Activated CD8-positive, alpha-beta memory T cell treated with anti-CD3 and anti-CD28 coated beads for 4 hours (primary cell): ENCODE data around the gene VAV2.

ENCODE experiments used
- DNase-seq, 2 donors: peaks; one replicate each; pipeline ENCODE4 v3.0.0-alpha.2; 2020; ENCODE audit warnings: low read depth in 2 of 2

The VAV2 gene

DNA sequence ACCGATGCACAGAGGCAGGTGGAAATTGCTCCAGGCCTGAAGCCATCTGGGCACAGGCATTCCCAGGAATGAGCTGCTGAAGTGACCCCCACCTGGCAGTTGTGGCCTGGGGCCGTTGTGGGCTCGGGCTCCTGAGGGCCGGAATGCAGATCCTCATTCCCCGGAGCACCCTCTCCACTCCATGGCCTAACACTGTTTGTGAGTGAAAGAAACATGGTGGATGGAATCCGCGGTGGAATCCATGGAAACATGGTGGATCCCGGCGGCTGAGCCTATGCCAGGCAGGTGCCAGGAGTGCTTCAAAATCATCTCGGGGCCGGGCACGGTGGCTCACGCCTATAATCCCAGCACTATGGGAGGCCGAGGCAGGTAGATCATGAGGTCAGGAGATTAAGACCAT lies 250.4 kb downstream of the VAV2 start:
- no peak for DNase-seq

DNA sequence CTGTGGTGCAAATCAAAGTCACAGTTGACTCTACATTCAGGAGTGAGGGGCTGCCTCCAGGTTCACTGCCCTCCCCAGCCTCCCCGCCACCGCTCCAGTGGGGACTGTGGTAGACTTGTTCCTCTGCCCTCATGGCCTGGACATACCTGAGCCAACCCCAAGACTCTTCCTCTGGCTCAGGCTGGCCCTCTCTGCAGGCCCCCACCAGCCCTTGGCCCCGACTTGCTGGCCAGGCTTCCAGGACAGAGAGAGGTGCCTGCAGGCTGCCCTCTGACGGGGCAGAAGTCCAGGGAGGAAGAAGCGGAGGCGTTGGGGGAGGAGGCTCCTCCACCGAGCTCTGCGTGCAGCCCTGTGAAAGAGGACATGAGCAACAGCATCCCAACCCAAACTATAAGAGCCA lies 251.2 kb downstream of the VAV2 start:
- DNase-seq: no peak

DNA sequence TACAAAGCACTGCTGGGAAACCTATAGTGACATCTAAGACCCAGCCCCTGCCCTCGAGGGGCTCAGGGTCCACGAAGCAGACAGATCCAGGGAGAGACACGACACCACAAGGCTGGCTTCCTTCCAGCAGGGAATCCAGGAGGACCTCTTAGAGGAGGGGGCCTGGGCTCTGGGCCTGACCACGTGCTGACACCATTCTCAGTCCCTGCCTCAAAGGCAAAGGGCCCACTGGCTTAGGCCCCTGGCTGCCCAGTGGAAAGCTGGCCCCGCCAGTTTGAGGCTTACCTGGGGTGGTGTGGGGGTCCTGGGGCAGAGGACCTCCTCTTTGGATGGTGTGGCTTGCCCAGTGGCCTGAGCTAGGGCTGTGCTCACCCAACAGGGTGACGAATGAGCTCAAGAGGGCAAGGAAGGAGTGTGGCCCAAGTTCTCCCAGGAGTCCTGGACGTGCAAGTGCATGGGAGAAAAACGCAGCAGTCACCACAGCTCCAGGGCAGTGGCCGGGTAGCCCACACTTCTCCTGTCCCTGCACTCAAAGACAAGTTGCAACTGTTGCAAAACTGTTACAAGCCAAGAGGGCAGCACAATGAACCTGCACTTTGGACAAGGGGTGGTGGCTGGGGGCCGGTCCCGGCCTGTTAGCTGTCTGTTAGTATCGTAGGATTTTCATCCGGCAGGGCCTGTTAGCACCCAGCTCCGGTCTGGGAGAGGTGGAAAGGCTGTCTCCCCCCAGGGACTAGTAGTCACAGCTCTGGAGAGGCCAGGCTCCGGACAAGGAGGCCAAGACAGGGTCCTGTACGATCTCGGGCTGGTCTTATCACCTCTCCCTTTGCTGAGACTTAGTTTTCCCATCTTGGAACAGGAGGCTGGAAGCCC lies 252.5 kb downstream of the VAV2 start:
- no peak for DNase-seq

DNA sequence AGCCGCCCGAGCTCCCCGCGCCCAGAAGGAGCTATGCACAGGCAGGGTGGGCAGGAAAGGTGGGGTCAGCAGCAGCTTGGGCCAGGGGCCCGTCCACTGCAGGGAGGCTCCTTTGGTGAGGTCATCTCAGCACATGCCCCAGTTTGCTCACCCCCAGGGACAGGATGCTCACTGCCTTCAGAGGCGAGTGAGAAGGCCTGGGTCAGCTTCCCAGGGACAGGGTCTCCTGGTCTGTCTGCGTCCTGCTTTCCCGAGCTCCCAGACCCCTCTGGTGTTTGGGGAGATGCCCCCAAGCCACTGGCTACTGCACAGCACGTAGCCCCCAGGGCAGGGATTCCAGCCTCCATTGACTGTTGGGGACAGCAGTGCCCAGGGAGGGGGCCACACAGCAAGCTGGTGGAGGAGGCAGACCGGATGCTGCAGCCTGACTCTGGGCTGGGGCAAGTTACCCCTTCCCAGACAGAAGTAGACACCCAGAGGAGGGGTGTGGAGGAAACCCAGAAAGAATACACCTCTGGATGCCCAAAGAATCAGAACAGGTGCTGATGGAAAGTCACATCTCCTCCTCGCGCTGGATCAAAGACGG lies 253.4 kb downstream of the VAV2 start:
- DNase-seq: no peak

DNA sequence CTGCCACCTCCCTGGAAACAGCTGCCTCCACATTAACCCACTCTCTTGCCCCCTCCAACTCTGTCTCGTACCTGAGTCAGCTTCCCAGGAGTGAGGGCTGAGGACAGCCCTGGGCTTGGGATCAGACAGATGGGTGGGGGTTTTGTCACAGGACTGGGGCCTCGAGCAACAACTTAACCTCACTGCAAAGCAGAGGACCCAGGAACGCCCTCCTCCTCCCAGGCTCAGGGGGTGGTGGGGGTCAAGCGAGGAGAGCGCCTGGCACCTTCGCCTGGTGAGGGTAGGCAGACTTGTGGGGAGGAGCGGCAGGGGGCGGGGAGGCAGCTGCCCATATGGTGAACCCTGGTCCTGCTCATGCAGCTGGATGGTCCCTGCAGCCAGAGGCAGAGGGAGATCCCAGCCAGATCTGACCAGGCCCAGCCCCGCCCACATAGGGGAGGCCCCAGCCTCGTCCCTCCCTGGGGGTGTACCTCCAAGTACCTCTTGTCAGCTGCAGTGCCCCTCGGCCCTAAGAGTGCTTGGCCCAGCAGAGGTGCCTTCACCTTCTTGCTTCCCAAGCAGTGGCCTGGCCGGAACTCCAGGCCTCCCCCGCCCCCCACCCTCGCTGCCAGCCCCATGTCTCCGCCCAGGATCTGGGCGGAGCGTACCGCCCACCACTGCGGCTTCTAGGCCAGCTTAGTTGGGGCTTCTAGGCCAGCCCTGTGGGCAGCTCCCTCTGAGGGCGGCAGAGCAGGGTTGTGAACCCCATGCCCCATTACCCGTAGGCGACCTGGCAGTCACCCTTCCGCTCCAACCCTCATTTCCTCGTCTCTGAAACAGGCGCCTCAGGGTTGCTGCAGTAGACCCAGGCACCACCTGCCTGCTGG lies 254.1 kb downstream of the VAV2 start, which contains the start of gene SARDH:
Gene SARDH, minus strand, starts transcription at position 579 of the 866 bp plus-strand sequence. CDS start 4,179 bp downstream, outside the sequence.
- DNase-seq: peak; percentile 14 to 24

DNA sequence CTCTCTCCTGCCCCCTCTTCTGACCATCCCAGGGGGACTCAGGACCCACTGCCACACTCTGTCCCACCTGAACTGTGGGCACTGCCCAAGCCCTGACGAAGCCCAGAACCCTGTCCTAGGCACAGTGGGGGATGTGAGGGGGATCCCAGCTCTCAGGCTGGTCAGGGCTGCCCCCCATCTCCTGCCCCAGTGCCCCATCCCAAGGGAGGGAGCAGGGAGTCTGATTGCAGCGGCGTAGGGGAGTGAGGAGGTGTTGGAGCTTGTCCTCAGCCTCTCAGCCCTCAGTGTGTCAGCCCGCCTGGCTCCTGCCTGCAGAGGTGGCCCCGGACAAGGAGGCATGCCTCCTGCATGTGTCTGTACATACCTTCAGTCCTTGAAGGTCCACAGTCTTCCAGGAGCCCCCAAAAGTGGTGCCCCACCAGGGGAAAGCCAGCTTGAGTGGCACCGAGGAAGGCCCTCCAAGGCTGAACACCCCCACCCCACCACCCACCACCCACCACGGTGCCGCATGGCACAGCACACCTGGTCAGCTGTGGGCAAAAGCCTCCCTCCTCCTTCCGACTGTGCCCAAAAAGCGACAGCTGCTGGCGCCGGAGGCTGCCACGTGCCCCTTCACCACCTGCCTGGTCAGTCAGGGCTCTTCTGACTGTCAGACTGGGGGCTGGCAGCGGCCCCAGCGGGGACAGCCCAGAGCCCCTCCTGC lies 254.9 kb downstream of the VAV2 start:
- DNase-seq: no peak

DNA sequence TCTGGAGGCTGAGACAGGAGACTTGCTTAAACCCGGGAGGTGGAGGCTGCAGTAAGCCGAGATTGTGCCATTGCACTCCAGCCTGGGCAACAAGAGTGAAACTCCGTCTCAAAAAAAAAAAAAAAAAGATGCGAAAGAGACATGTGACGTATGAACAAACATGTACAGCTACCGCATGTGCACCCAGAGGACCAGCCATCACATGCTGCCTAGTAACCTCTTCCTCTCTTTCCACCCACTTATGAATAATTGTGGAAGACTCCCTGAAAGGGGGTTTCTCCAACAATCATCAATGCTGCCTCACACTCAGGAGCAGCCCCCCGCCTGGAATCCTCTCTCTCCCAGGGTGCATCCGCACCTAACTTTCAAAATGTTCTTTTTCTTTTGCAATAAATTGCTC lies 256.2 kb downstream of the VAV2 start:
- DNase-seq: no peak

DNA sequence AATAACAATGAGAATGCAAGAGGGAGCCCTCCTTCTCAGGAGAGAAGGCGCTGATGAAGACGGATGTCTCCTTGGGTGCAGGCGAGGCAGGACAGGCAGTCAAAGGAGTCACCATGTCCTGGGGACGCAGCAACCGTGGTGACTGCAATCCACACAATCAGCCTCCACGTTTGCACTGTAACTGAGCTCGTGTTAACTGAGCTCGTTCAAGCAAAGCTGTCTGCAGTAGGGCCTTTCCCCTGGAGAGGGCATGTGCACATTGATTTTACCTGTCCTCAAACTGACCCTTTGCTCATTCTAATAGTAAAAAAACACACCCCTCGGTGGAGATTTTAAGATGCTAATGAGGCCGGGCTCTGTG lies 256.7 kb downstream of the VAV2 start:
- no peak for DNase-seq

DNA sequence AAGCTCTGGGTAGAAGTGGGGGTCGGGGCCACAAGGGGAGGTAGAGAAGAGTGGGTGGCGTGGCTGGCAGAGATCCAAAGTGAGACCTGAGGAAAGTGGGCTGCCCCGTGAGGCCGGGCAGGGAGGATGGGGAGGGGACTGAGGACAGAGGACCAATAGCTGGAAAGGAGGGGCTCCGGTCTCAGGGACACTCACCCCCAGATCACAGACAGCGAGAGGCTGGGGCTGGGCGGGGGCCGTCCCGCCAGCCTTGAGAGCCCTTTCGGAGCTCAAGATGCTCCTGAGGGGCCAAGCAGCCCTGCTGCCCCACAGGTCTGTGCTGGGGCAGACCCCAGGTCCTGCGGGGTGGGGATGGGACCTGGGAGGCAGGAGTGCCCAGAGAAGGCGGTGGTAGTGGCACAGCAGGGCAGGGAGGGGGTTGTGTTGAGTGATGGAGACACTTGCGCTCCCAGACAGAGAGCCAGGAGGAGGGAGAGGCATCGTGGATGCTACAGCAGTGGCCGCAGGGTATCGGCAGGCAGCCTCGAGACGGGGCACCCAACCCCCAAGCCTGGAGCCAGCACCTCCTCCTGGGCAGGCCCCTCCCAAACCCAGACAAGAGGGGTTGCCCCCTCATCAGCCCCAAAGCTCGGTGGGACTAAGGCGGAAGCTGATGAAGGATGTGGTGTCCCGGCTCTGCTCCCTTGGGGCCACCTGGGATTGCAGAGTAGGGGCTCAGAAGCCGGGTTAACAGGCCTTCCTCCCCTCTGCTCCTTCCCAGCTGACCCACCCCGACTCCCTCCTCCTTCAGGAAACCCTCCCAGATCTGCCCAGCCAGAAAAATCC lies 257.3 kb downstream of the VAV2 start:
- no peak for DNase-seq

DNA sequence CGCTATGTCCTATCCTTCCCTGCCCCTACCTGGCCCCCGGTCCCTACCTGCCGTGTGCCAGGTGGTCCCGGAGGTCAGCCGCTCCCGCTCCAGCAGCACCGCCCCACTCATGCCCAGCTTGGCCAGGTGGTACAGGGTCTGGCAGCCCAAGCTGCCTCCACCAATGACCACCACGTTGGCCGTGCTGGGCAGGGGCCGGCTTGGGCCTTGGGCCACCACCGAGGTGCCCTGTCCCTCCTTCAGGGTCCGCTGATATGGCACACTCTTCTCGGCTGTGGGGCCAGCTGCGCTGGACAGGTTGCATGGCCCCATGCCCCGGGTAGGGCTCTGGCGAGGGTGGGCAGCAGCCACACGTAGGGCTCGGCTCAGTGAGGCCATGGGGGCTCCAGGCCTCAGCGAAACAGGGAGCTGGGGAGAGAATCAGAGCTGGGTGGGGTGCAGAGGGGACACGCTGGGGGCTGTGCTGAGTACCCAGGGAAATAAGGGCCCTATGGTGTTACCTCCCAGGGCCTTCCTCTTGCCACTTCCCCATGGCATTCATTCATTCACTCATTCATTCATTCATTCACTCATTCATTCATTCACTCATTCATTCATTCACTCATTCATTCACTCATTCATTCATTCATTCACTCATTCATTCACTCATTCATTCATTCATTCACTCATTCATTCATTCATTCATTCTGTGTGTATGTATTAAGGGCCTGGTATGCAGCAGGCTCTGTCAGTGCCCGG lies 258.2 kb downstream of the VAV2 start:
- DNase-seq: no peak

DNA sequence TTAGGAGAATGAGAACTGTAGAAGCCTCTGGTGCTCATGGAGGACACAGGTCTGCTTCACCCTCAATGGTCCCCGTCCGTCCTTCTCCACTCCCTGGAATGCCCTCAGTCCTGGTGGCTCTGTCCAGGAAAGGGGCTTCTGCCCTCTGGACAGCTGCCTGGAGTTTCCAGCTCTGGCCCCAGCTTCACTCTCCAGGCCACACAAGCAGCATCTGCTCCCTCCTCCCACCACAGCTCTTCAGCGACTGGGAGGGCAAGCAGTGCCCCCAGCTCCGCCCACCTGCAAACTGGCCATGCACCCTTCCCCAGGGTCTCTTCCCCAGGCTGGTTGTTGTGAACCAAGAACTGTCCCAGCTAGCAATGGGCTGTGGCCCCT lies 258.7 kb downstream of the VAV2 start:
- no peak for DNase-seq

DNA sequence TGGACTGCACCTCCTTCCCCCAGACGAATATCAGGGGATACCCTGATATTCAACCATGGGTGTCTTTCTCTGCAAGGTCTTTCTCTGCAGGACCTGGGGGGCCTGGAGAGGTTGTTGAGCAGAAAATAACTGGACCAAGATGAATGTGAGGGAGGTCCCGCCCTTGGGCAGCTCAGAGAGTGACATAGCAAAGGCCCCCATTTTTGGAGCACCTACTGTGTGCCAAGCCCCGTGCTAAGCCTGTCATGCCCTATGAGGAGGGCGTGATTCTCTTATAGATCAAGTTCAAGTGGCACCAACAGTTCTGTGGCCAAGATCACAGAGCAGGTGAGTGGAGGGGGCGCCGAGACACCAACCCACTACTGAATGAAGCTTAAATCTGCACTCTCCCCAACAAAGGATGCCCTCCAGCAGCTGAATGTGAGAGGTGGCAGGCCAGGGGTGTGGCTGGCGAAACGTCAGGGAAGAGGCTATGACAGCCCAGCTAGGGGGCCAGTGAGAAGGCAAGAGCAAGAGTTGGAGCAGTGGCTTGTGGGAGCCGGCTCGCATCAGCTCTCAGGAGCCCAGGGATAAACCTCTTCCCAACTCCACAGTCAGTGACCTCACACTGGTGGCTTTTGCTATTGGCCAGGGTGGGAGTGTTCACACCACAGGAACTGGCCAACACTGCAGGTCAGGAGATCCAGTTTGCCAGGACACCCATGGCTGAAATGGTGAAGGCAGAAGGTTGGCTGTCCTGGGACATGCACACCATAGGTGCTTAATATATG lies 259.3 kb downstream of the VAV2 start:
- DNase-seq: no peak

DNA sequence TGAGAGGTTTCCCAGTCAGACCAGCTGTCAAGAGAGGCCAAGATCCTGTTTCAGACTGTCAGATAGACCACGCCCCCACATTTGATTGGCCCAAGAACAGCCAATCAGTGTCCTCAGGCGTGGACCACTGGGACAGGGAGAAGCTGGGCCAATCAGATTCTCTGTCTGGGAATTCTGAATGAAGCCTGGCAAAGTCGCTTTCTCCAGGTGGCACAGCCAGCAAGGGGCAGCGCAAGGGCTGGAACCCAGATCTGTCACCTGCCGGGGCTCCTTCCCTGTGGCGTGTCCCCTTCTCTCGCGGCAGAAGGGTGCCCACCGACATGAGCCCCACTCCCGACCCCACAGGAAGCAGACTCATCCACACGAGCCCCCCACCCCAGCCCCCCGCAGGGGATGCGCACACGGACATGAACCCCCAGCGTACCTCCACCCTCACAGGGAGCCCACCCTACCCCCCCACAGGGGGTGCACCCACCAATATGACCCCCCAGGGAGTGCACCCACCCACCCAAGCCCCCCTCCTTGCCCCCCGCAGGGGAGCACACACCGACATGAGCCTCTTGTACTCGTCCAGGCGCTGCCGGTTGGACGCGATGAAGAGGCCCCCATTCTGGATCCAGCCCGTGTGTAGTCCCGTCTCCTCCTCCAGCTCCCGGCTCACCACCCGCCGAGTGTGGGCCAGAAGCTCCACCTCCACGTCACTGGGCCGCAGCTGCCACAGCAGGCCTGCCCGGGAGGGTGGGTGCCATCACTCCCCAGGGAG lies 260.1 kb downstream of the VAV2 start:
- DNase-seq: no peak

DNA sequence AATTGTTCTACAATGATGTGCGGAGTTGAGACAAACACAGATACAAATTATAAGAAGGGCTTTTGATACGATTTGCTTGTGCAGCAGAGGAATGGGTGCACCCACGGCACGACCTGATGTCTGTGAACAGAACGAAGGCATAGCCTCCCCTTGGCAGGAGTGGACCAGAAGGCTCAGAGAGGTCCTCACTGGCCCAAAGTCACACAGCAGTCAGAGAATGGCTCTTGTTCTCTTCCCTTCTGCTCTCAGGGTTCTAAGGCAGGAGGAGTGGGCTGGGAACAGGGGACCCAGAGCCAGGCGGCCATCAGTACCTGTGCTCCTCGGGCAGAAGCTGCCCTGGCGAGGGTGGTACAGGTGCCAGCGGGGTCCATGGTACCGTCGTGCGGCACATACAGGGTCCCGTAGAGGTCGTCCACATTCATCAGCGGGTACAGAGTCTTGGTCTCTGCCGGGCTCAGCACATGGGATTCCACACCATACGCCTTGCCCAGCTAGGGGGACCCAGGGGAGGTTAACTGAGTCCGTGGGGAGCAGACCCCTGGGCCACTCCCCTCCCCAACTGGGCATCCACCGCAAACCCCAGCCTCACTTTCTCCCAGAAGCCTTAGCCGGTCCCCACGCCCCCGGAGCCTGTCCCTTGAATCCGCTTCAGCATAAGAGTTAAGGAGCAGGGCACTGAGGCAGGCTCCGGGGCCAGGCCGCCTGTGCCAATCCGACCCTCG lies 261.0 kb downstream of the VAV2 start:
- no peak for DNase-seq

DNA sequence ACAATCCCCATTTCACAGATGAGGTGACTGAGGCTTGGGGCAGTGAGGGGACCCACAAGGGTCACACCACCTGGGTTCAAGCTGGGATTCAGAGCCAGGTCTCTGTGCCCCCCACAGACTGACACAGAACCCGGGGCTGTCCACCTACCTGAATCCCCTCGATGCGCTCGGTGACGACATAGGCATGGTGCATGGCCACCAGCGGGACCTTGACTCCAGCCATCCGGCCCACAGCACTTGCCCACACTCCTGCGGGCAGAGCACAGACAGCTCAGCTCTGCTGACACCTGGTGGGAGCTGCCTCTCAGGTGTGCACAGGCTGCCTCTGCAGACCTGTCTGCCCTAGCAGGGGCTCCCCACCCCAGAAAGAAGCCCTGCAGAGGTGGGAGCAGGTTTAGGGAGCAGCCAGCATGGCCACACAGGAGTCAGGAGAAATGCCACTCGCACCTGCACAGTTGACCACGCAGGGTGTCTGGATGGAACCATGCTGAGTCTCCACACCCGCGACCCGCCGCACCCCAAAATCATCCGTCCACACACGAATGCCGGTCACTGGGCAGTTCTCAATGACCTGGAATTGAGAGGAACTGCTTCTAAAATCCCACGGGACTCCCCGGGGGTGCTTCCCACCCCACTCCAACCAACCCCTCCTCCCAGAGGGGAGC lies 262.4 kb downstream of the VAV2 start:
- DNase-seq: no peak

DNA sequence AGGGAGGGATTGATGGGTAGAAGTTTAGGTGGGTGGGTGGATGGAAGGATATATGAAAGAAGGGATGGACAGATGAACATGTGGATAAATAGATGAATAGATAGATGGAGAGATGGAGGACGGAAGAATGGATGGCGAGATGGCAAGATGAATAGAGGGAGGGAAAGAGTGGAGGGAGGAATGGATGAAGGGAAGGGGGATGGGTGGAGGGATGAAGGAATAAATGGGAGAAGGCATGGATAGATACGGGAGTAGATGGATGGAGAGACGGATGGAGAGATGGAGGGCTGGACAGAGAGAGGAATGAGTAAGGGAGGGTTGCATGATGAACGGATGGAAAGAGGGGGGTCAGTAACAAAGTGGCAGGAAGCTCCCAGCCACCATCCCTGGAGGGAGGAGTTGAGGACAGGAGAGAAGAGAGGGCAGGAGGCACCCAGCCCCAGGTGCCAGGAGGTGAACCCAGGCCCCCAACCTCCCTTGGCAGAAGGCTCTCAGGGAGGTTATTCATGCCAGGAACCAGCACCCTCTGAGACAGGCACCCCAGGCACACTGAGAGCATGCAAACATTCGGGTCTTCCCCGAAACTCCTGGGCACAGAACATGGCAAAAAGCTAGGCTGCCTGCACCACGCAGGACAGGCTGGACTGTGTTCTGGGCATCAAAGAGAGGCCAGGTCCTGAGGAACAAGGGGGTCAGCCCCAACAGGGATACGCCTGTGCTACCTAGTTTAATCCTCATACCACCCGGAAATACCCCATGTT lies 263.1 kb downstream of the VAV2 start:
- DNase-seq: no peak
